Lower leg skin (tissue), 3 donors: ENCODE data around the gene CLTC.

Experiments
- CTCF ChIP-seq, 3 donors: fragments of 450-650 bp; IDR thresholded peaks; one replicate each; pipeline ENCODE4 v1.5.1; 2016; ENCODE audit warnings: antibody characterized with exemption in 3 of 3, mild to moderate bottlenecking in 3 of 3, moderate library complexity in 2 of 3
- POLR2A ChIP-seq, 2 donors: fragments of 450-650 bp; IDR thresholded peaks; one replicate each; pipeline ENCODE4 v1.6.1; 2016 to 2017; ENCODE audit warnings: antibody characterized with exemption in 2 of 2, mild to moderate bottlenecking in 1 of 2, moderate library complexity in 1 of 2

- TF ChIP-seq CTCF (IDR thresholded peaks at IDR 0.05) (no peak), POLR2A (IDR thresholded peaks at IDR 0.05) (no peak)
Observed at GRCh38 chr17:59694344-59694743, 74.6 kb downstream of the CLTC start.
